ENCODE data around the gene JMJD7. TPM values are rescaled to one million over a fixed set of nuclear protein-coding genes. Genes with fewer than 3 reads are reported as not detected.

Gene JMJD7
- total RNA-seq, 4 donors from 2014 or later, result 18.8 to 36.6 (median 28.3) TPM

- DNase-seq, result no peak
- Histone ChIP-seq H3K27me3 (no peaks in the 10 kb centered on the region), H3K4me3 (replicated peaks in 1 of 3) (no peak overlapping the region), H3K27ac (peak overlapping the region in 1 of 3 donors; percentile 31), H3K4me1 (peaks cover 34 to 41% of the 10 kb centered on the region in 2 donors), H3K36me3 (no peaks in the 10 kb centered on the region), H3K9me3 (no peaks in the 10 kb centered on the region)
- WGBS, 2 donors, result 67 to 70% methylated on average over 5 of the region's 5 CpGs
- intact Hi-C loops (cut with DNase I), result no loop called here
- TF ChIP-seq CTCF (IDR thresholded peaks at IDR 0.05) (no peak), POLR2A (IDR thresholded peaks at IDR 0.05) (no peak)
Measured at GRCh38 chr15:41782371-41783282, 45.3 kb upstream of the JMJD7 start.

GRCh38 chr15:41783296-41783695, 44.6 kb upstream of the JMJD7 start:
- H3K9me3 ChIP-seq, result no peaks in the 10 kb centered on the region
- H3K36me3 ChIP-seq, result no peaks in the 10 kb centered on the region
- WGBS, 2 donors, result 67 to 76% methylated on average over 1 of the region's 1 CpG
- intact Hi-C loops (cut with DNase I), result no loop called here
- H3K4me1 ChIP-seq, result peaks cover 30 to 34% of the 10 kb centered on the region in 2 donors
- H3K27me3 ChIP-seq, result no peaks in the 10 kb centered on the region
- H3K27ac ChIP-seq, result no peak overlapping the region
- no peak for TF ChIP-seq CTCF (IDR thresholded peaks at IDR 0.05)
- no peak for TF ChIP-seq POLR2A (IDR thresholded peaks at IDR 0.05)
- DNase-seq, result no peak
- H3K4me3 ChIP-seq (replicated peaks in 1 of 3), result no peak overlapping the region

- intact Hi-C loops (cut with DNase I), result no loop called here
- WGBS, 2 donors, result 93 to 94% methylated on average over 3 of the region's 3 CpGs
- no peak for TF ChIP-seq POLR2A (IDR thresholded peaks at IDR 0.05)
- TF ChIP-seq CTCF (IDR thresholded peaks at IDR 0.05), result no peak
- H3K4me1 ChIP-seq, result peaks cover 30 to 46% of the 10 kb centered on the region in 2 donors
- no peaks in the 10 kb centered on the region for H3K9me3 ChIP-seq
- no peak overlapping the region for H3K4me3 ChIP-seq (replicated peaks in 1 of 3)
- no peaks in the 10 kb centered on the region for H3K27me3 ChIP-seq
- H3K36me3 ChIP-seq, result no peaks in the 10 kb centered on the region
- DNase-seq, result no peak
- H3K27ac ChIP-seq, result no peak overlapping the region
Measured at GRCh38 chr15:41788262-41788661, 39.6 kb upstream of the JMJD7 start.

- Histone ChIP-seq H3K4me3 (replicated peaks in 1 of 3) (no peak overlapping the region), H3K4me1 (peaks cover 30 to 46% of the 10 kb centered on the region in 2 donors), H3K9me3 (no peaks in the 10 kb centered on the region), H3K27me3 (no peaks in the 10 kb centered on the region), H3K27ac (no peak overlapping the region), H3K36me3 (no peaks in the 10 kb centered on the region)
- WGBS, 2 donors, result 80 to 90% methylated on average over 4 of the region's 4 CpGs
- TF ChIP-seq POLR2A (IDR thresholded peaks at IDR 0.05), result no peak
- no peak for TF ChIP-seq CTCF (IDR thresholded peaks at IDR 0.05)
- intact Hi-C loops (cut with DNase I), result no loop called here
- DNase-seq, result no peak
Measured at GRCh38 chr15:41789236-41789635, 38.7 kb upstream of the JMJD7 start.

- no peak for DNase-seq
- TF ChIP-seq POLR2A (IDR thresholded peaks at IDR 0.05), result no peak
- no peak for TF ChIP-seq CTCF (IDR thresholded peaks at IDR 0.05)
- no peaks in the 10 kb centered on the region for H3K36me3 ChIP-seq
- no peaks in the 10 kb centered on the region for H3K9me3 ChIP-seq
- no peak overlapping the region for H3K4me3 ChIP-seq (replicated peaks in 1 of 3)
- H3K27ac ChIP-seq, result peak overlapping the region in 1 of 3 donors; percentile 80
- no peaks in the 10 kb centered on the region for H3K27me3 ChIP-seq
- intact Hi-C loops (cut with DNase I), result no loop called here
- H3K4me1 ChIP-seq, result peaks cover 30 to 46% of the 10 kb centered on the region in 2 donors
Measured at GRCh38 chr15:41789662-41790061, 38.2 kb upstream of the JMJD7 start.

Measured in thyroid gland (tissue), 4 donors.